ENCODE data around the gene MYH8.

DNA sequence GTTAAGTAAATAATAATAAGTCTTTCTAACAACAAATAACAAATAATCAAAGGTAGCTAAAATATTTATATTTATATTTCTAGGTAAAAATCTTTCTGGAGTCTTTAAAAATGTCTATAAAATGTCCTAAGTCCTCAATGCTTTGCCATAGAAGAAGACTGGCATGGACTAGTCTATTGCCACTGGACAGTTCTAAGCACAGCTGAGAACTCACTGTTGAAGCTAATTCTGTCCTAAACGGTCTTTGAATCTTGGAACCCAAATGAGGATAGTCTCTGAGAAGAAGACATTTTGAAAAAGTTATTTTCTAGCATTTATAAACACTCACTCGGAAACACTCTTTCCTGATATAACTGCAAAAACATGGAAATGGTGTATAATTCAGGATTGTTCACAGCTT lies 539 bp downstream of the MYH8 start:
- TF ChIP-seq TAF1 (IDR thresholded peaks at IDR 0.05; ENCODE audit: low read depth, low read length) = no peak
- no peak for TF ChIP-seq POLR2AphosphoS5 (IDR thresholded peaks at IDR 0.05; ENCODE audit: low read depth, low read length)
- no peak for TF ChIP-seq POLR2A (IDR thresholded peaks at IDR 0.05; ENCODE audit: low read depth, low read length)
- no peak for TF ChIP-seq SPI1 (IDR thresholded peaks at IDR 0.05; ENCODE audit: low read depth, low read length)
- no peak for TF ChIP-seq PAX5 (IDR thresholded peaks at IDR 0.05; ENCODE audit: insufficient read depth, low read length, severe bottlenecking)
- TF ChIP-seq POU2F2 (IDR thresholded peaks at IDR 0.05; ENCODE audit: low read depth, low read length) = no peak

Data from GM12891 (cell line).